Stimulated activated CD4-positive, alpha-beta T cell treated with anti-CD3 and anti-CD28 coated beads, TNF-alpha, amount 100 ng/mL, for 1 hour (primary cell): ENCODE results near the gene FARS2.

Experiments
- DNase-seq, 3 donors: peaks; one replicate each; pipeline ENCODE4 v3.0.0-alpha.2; 2020; ENCODE audit warnings: low read depth in 3 of 3, low spot score in 1 of 3

FARS2 gene

DNA sequence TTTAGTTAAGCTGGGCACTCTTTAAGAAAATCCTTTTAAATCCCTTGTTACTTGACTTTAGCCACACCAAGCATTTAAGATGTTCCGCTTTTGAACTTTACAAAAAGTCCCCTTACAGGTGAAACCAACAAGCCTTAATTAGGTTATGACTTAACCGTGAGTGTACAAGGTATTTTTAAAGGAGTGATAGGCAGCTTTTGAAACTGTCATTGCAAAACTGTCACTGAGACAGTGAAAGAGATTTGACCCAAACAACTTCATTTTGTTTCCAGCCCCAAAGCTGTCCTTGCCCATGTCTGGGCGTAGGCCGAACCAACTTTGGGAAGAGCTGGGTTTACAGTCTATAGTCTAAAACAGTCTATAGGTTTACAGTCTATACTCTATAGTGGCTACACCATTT lies 305.4 kb downstream of the FARS2 start:
- no peak for DNase-seq

DNA sequence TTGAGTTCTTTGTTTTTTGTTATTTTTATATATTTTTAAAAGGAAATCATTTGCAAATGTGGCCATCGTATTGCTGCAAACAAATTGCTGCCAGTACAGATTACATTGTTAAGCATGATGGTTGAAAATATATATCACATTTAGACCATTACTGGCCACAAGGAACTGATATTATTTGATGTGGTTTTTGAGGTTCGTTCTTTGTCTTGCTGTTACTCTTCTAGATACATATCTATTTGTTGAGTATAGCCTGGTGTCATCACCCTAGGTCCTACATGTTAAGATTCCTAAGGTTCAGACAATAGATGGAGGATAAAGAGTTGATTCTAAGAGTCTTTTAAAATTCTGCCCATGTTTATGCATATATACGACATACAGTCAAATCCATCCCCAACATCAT lies 306.0 kb downstream of the FARS2 start:
- no peak for DNase-seq

DNA sequence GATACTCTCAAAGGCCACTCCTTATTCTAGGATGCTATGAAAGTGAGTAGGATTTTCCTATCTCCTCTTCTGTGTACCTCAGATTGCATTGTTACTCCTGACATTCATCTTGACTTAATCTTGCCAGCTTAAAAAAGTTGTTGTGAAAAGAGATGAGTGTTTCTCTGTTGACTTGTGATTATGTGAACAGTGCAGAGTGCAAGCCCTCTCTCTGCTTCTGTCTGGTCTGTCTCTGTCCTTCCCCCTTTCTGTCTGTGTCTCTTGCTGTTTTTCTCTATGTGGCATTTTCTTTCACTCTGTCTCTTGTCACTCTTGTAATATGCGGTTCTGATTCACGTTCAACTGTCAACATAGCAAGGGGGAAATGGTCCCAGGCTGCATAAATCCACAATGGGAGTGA lies 306.6 kb downstream of the FARS2 start:
- no peak for DNase-seq

DNA sequence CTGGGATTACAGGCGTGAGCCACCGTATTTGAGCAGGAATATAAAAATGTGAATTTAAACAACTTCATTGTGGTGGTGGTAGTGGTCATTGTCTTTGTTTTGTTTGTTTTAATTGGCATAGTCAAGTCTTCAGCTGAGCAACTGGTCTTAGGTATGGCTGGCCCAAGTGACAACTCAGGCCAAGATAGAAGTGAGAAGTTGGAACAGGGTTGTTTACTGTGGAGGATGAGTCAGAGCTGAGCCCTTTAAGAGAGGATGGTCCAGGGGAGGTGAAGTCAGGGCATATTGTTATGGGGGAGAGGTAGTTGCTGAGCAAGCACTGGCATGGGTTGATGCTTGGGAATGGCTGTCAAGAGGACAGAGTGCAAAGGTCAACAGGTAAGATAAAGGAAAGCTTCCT lies 308.2 kb downstream of the FARS2 start:
- no peak for DNase-seq

DNA sequence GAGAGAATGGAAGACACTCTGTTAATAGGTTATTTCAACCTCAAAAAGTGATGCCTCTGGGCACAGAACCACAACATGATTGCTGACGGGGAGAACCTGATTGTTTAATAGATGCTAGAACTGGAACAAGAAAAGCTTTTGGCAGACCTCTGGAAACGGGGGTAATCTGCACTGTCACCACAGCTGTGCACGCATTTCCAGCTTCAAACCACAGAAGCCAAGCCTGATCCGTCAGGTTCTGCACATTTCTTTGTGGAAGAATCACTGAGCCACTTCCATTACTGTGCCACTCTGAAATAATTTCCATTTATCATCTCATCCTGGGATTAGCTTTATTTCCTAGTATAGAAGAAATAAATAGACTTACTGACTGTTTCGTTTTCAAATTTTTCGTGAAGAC lies 309.3 kb downstream of the FARS2 start:
- DNase-seq = no peak

DNA sequence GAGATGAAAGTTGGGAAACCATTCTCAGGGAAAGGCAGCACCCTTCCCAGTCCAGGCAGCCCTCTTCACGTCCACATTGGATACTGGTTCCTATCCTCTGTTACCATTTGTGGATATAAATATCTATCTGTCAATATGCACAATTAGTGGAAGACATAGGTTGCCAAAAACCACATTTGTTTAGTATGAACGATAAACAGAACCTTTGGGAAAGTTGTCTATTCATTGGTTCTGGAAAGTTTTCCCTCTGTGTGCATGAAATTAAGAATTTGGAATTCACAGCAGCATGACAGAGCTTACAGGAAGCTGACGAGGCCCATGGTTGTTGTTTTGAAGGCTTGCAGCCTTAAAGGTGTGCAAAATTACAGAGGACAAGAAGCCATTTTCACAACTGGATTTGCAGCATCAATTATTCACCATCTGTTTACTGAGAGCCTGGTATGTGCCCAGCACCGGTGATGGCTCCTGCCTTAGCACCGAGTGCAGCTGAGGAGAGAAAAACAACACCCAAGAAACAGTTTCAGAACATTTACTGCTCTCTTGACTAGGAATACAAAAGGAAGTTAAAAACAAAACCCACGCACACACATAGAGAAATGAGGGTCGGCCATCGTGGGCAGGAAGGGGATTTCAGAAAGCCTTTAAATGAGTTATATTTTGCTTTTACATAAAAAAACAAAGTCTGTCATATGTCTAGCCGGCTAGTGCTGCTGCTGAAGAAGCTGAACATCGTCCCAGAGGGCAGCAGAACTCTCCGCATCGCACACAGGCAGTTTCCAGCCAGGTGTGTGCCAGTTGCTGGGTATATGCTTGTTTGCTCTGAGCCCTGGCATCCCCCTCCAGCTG lies 319.6 kb downstream of the FARS2 start:
- no peak for DNase-seq

DNA sequence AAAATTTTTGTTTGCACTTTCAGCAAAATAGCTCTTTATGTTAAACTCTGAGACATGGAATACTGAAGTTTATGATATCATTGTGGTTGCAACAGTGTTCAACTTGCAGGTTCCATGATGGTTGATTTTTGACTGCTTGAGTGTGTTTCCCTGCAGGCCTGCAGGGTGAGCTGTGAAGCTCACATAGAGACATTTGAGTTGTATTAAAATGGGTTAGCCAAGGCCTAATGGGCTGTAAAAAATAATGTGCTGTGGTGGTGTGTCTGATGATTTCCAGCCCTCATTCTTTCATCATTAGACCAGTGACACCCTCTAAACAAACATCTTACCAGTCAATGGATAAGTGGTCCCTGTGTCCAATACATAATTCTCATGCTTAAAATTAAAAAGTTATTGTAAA lies 321.4 kb downstream of the FARS2 start:
- DNase-seq = no peak

DNA sequence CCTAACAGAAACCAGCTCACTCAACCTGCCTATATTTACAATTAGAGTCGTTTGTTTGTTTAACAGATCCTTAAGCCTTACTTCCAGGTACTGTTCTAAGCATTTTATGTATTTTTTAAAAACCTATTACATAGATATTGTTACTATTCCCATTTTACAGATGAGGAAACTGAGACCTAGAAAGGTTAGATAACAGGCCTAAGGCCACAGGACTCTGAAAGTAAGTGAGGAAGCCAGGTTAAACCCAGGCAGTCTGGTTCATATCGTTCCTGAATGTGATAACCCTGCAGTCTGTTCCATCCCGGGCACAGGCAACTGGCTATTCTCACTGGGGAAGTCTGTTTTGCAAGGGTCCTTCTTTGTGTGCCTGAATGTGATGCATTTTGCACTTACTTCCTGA lies 322.2 kb downstream of the FARS2 start:
- DNase-seq = no peak

DNA sequence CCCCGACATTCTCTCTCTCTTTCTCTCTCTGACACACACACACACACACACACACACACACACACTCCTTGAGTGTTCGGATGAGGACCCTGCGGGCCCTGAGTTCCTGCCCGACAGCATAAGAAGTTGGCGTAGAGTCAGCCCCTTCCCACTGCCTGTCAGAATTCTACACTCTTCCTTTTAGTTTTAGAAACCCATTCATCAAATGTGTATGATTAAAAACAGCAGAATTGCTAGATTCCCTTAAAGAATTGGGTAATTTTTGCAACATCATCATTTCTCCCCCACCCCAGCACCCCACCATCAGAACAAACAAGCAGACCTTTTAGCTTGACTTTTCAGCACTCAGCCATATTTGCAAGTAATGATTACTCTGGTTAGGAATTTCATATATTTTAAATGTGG lies 322.8 kb downstream of the FARS2 start:
- DNase-seq = no peak

DNA sequence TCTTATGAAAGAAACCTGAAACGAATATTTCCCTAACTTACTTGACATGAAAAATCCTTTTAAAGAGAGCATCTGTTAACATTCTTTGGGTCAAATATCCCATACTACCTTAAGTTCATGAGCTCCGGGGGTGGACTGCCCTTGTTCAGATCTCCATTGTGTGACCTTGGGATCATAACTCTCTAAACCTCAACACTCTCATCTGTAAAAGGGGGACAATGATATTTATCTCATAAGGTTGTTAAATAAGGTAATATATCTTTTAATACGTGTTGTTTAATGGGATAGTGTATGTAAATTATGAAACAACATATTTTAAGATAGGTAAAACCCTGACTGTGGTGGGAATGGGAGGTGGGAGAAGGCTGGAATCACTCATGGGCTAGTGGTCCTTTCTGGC lies 326.3 kb downstream of the FARS2 start:
- no peak for DNase-seq

DNA sequence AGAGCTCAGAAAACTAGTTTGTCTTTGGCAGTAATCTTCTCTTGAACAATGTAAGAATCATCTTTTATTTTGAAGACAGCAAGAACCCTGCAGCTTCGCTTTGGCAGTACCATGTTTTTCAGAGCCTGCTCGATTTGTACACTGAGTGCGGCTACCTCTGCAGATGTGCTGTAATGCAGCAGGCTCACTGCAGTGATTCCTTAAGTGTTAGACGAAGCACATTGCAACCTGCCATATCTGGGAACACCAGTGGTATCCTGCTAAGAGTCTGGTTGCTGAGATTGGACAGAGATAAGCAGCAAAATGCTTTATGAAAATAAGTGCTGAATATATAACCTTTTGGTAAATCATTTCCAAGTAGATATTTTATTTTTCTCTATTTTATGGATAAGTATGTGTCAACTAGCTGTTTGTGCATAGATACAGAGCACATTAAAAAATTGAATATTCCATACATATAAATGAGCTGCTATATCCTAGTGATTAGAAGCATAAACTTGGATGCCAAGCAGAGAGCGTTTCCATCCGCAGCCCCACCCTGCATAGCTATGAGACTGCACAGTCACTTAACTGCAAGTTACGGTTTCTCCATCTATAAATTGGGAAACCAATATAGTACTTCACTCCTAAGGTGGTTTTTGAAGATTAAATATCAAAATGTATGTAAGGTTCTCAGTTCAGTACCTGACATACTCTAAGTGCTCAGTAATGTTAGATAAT lies 328.3 kb downstream of the FARS2 start:
- DNase-seq = no peak

DNA sequence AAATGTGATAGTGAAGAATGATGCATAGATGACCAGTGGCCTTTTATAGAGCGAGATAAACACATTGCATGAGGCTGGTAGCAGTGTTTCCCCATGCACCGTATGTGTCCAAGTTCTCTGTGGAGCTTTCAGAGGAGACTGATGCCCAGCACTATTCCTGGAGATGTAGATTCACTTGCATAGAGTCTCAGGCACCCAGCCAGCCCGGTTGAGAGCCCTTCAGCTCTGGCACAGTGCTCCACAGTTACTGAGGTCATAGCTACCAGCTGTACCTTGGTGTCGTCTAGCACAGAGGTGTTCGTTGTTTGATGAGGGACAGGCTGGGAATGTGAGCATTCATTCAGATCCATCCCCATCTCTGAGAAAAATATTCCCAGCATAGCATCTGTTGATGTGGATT lies 328.9 kb downstream of the FARS2 start:
- no peak for DNase-seq

DNA sequence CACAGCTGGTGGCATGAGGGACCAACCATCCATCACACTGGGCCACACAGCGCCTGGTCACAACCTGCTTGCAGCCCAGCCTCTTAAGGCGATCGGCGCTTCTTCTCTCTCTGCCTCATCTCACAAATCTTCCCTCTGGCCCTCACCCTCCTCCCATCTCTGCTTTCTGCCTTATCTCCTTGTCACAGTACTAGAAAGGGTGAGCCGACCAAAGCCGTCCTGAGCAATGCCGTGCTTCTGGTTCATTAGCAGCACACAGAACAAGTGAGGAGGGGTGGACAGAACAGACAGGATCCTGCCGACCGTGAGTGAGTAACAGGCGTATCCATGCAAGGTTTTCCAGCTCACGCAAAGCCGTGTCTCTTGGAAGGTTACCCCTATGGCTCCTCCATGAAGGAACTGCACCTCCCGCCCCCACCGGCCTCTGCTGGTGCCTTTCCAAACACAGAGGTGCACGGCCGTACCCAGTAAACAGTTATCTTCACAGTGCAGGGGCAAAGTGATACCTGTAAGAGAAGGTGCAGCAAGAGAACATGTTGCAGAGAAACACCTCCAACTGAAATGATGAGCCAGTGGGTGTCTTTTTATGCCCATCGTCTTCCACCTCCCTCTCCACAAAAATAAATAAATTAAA lies 331.7 kb downstream of the FARS2 start:
- DNase-seq = no peak

DNA sequence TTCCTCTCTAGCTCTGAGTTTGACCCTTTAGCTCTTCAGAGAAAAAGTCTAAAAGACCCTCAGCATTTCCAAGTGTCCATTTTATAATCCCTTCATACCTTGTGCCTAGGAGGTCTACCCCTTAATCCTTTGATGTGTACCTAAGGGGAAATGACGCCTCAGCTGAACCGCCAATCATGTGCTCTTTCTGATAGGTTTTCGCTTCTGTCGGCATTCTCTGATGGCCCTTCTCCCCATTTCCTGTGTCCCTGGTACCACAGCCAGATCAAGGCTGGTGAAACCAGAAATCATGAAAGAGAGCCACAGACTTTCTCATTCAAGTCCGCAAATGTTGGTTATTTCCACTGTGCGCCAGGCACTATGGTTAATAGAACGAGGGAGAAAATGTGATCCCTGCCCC lies 333.9 kb downstream of the FARS2 start:
- DNase-seq = no peak

DNA sequence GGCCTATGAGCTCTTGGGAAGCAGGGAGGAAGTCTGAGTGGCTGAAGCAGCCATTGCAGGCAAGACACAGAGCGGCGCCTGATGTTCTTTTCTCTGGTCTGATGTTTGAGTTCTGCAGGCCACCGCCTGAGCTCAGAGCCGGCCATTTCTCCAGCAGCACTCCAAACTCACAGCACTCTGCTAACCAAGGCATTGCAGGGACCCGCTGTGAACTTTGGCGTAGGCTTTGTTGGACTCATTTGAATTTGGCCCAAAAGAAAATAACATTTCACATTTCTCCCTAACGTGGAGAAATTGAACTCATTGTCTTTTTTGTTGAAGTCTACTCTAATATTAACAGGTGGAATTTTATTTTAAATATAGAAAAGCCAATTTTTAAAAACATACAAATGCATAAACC lies 336.1 kb downstream of the FARS2 start:
- DNase-seq = no peak

DNA sequence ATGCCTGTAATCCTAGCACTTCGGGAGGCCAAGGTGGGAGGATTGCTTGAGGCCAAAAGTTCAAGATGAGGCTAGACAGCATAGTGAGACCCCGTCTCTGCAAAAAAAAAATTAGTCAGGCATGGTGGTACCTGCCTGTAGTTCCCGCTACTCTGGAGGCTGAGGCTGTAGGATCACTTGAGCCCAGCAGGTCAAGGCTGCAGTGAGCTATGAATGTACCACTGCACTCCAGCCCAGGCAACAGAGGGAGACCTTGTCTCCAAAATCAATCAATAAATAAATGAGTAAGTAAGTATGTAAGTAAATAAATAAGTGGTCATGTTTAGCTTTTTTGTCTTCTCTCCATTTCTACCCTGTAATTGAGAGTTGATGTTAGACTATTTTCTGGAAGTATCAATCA lies 336.8 kb downstream of the FARS2 start:
- no peak for DNase-seq

DNA sequence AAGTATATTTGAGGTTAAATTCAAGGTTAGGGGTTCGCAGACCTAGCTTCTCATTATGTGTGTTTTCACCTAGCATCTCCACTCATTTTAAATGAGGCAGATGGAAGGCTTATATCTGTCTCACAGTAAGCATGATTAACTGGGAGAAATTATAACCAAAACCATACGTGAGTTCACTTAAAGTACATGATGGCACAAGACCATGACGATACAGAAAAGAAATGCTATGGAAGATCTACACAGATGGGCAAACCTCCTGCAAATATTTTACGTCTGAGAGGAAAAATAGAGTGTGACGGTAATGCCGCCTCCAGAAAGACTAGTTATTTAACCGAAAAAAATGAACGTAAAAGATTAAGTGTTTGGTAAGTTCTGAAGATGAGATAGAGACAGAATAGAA lies 337.8 kb downstream of the FARS2 start:
- no peak for DNase-seq

DNA sequence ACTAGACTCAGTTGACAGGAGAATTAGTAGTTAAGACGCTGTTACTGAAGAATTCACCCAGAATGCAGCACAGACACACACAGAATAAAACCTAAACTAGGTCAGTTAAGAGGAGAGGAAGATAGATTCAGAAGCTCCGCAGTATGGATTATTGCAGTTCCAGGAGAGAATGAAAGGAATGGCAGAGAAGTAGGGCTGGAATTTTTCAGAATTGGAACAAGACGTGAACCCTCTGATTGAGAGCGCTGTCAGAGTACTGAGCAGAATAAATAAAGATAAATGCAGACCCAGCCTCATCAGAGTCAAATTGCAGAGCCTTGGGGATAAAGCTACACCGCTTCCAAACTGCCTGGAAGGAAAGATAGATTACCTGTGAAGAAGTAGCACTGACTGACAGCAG lies 344.6 kb downstream of the FARS2 start:
- no peak for DNase-seq

DNA sequence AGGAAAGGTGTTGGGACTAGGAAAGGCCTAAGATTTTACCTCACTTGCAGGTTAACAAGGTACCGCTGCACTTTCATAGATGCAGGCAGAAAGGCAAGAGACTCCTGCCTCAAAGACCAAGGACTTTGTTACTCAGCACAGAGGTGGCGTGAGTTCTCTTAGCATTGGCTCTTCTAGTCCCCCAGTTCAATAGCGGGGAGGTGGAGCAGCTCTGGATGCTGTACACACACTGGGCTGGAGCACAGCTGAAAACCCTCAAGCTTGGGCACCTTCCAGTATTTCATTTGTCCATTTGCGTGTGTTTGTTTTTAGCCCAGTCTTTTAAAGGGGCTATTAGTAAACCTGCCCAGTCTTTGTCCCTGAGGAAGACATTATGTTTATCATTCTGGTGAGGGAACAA lies 345.2 kb downstream of the FARS2 start:
- DNase-seq = no peak

DNA sequence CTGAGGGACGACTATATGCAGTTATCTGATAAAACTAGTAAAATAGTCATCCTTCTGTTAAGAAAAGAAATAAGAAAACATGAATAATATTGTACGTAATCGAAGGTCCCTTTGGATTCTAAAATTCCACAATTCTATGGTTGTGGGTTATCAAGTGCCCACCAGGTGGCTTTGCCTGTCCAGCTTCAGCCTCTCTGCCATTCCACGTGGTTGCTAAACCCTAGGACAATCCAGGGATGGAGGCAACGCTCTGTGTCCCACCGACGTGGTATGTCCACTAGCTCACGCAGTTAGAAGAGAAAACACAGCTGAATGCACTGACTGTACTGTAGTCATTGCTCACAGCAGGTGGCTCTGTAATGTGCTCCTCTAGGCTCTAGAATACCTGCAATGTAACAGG lies 349.3 kb downstream of the FARS2 start:
- DNase-seq = no peak

DNA sequence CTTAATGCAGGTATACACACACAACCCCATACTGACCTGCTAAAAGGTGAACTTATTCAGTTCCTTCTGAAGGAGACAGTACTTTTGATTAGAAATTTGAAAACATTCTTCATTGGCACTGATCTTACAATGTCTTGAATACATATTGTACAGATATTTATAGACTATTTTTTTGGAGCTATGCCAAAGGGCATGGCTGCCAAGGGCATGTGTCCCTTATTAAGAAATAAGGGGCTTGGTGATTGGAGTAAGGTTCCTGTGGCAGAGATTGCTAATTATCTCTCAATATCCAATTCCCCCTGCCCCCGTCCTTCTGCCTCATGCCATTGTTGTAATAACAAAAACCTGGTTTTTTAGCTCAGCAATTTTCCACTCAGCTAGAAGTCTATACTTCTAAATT lies 355.9 kb downstream of the FARS2 start:
- DNase-seq = no peak

DNA sequence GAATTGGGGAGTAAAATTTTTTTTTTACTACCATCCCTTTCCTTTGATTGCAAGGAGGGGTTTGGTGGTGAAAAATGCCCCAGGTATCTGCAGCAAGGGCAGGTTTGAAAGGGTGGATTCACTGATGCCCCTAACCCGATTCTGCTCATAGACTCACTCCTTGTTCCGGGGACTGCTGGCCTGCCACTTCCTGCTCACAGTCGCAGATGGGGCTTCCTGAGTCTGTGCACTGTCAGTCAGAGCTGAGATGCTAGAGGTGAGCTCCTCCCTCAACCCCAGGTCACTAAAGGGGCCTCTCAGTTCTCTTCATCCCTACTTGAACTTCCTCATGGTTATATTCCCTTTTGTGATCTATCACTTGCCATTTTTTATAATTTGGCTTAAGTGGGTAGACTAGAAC lies 357.9 kb downstream of the FARS2 start:
- DNase-seq = no peak
